IMR-90 (cell line): ENCODE measurements around the gene CCDC88C. TPM values are rescaled to one million over a fixed set of nuclear protein-coding genes. Genes with fewer than 3 reads are reported as not detected.

Source experiments
- ATAC-seq: fragments of 200-7000 bp; cut with Tn5 transposase; 2 replicates; pipeline ENCODE4 v1.9.1; 2020; ENCODE audit warnings: low read depth, mild to moderate bottlenecking, moderate library complexity
- BruUV-seq: library from RNA; stranded (reverse); fragments of 400-500 nt; replicated peaks from 2 replicates; lab custom pipeline; 2021; lab: Mats Ljungman, UMichigan
- CTCF ChIA-PET: fragments of 300-600 bp; formaldehyde crosslinking; extraction: SDS; loops from one replicate; lab custom pipeline; 2021; ENCODE audit warnings: antibody characterized with exemption; lab: Yijun Ruan, JAX
- POLR2A ChIA-PET: fragments of 300-600 bp; sonication (Branson Sonifier 250); formaldehyde crosslinking; loops from one replicate; lab custom pipeline; 2022; ENCODE audit warnings: antibody characterized with exemption; ENCODE audit not compliant: unreplicated experiment; lab: Charles Lee
- DNase-seq: peaks from one replicate; pipeline ENCODE4 v3.0.0; 2013
- H2AFZ ChIP-seq: replicated peaks from 2 replicates; pipeline ENCODE3; 2013; ENCODE audit warnings: low read length, mild to moderate bottlenecking; ENCODE audit not compliant: poor library complexity
- H2AK5ac ChIP-seq: 2 replicates; pipeline ENCODE4 v1.6.1; 2013; ENCODE audit warnings: low read depth, low read length, inconsistent platforms
- H2AK9ac ChIP-seq: replicated peaks from 2 replicates; pipeline ENCODE3; 2013; ENCODE audit warnings: mild to moderate bottlenecking, low read depth, low read length, moderate library complexity; ENCODE audit not compliant: poor library complexity
- H2BK120ac ChIP-seq: 2 replicates; pipeline ENCODE4 v1.6.1; 2013; ENCODE audit warnings: low read depth, low read length, inconsistent platforms
- H2BK15ac ChIP-seq: 3 replicates; pipeline ENCODE4 v1.6.1; 2013; ENCODE audit warnings: low read depth, low read length, inconsistent platforms
- H2BK20ac ChIP-seq: 2 replicates; pipeline ENCODE4 v1.6.1; 2013; ENCODE audit warnings: low read depth, mild to moderate bottlenecking, inconsistent platforms, low read length, moderate library complexity
- H2BK5ac ChIP-seq: 2 replicates; pipeline ENCODE4 v1.6.1; 2013; ENCODE audit warnings: mild to moderate bottlenecking, low read depth, low read length, inconsistent platforms; ENCODE audit not compliant: poor library complexity, severe bottlenecking
- H3K14ac ChIP-seq: replicated peaks from 2 replicates; pipeline ENCODE4 v1.6.1; 2013; ENCODE audit warnings: low read depth, low read length, inconsistent platforms
- H3K18ac ChIP-seq: 2 replicates; pipeline ENCODE4 v1.6.1; 2013; ENCODE audit warnings: low read depth, low read length, control low read depth
- H3K23ac ChIP-seq: 2 replicates; pipeline ENCODE4 v1.6.1; 2013; ENCODE audit warnings: low read depth, low read length, inconsistent platforms
- H3K27ac ChIP-seq: 2 replicates; pipeline ENCODE4 v1.5.1; 2013; ENCODE audit warnings: mild to moderate bottlenecking, control low read depth, low read length; ENCODE audit not compliant: insufficient read depth
- H3K27me3 ChIP-seq: 2 replicates; pipeline ENCODE4 v1.6.1; 2013; ENCODE audit warnings: low read length; ENCODE audit not compliant: control insufficient read depth, insufficient read depth
- H3K36me3 ChIP-seq: 2 replicates; pipeline ENCODE4 v1.6.1; 2013; ENCODE audit warnings: low read length, mixed read lengths; ENCODE audit not compliant: control insufficient read depth, insufficient read depth
- H3K4ac ChIP-seq: 2 replicates; pipeline ENCODE4 v1.6.1; 2013; ENCODE audit warnings: low read depth, low read length, inconsistent platforms
- H3K4me1 ChIP-seq: 2 replicates; pipeline ENCODE4 v1.6.1; 2013; ENCODE audit warnings: low read length, mixed read lengths; ENCODE audit not compliant: control insufficient read depth, insufficient read depth
- H3K4me2 ChIP-seq: 2 replicates; pipeline ENCODE4 v1.6.1; 2013; ENCODE audit warnings: low read depth, mild to moderate bottlenecking, control low read depth, low read length, moderate library complexity
- H3K4me3 ChIP-seq: 2 replicates; pipeline ENCODE4 v1.5.1; 2013; ENCODE audit warnings: low read depth, mild to moderate bottlenecking, control low read depth, low read length, moderate library complexity; ENCODE audit not compliant: insufficient read depth
- H3K56ac ChIP-seq: 2 replicates; pipeline ENCODE4 v1.6.1; 2013; ENCODE audit warnings: low read length, inconsistent platforms; ENCODE audit not compliant: insufficient read depth; ENCODE audit errors: extremely low read depth
- H3K79me1 ChIP-seq, 2 experiments: 2 replicates each; pipeline ENCODE4 v1.6.1; 2013; ENCODE audit warnings: low read length in 2 of 2, inconsistent platforms in 1 of 2, low read depth in 1 of 2
- H3K9ac ChIP-seq: 2 replicates; pipeline ENCODE4 v1.6.1; 2013; ENCODE audit warnings: low read depth, low read length, control low read depth
- H3K9me1 ChIP-seq: 2 replicates; pipeline ENCODE4 v1.6.1; 2013; ENCODE audit warnings: low read length, inconsistent platforms; ENCODE audit not compliant: insufficient read depth
- H3K9me3 ChIP-seq: 2 replicates; pipeline ENCODE4 v1.6.1; 2013; ENCODE audit warnings: low read length; ENCODE audit not compliant: control insufficient read depth, insufficient read depth
- H4K20me1 ChIP-seq: 2 replicates; pipeline ENCODE4 v1.6.1; 2013; ENCODE audit warnings: low read length, inconsistent platforms; ENCODE audit not compliant: insufficient read depth
- H4K5ac ChIP-seq: 2 replicates; pipeline ENCODE4 v1.6.1; 2013; ENCODE audit warnings: mild to moderate bottlenecking, low read depth, low read length, control low read depth
- H4K8ac ChIP-seq, 2 experiments: 2 replicates each; pipeline ENCODE4 v1.6.1; 2013; ENCODE audit warnings: low read depth in 2 of 2, low read length in 2 of 2, control low read depth in 1 of 2, inconsistent platforms in 1 of 2
- H4K91ac ChIP-seq: 2 replicates; pipeline ENCODE4 v1.6.1; 2013; ENCODE audit warnings: low read depth, low read length, inconsistent platforms; ENCODE audit not compliant: insufficient read depth
- CEBPB ChIP-seq: IDR thresholded peaks from 2 replicates; pipeline ENCODE4 v1.6.1; 2012; ENCODE audit warnings: low read depth, low read length, improper control_type of control experiment
- CHD1 ChIP-seq: IDR thresholded peaks from 2 replicates; pipeline ENCODE4 v1.6.1; 2012; ENCODE audit warnings: low read depth, low read length, improper control_type of control experiment
- ELK1 ChIP-seq: fragments of 150-350 bp; IDR thresholded peaks from 2 replicates; pipeline ENCODE4 v1.6.1; 2016; ENCODE audit warnings: low read depth, mild to moderate bottlenecking, low read length, moderate library complexity, borderline replicate concordance
- FOS ChIP-seq: fragments of 150-350 bp; IDR thresholded peaks from 2 replicates; pipeline ENCODE4 v1.6.1; 2016; ENCODE audit warnings: low read depth, low read length
- MAFK ChIP-seq: IDR thresholded peaks from 2 replicates; pipeline ENCODE4 v1.6.1; 2012; ENCODE audit warnings: low read depth, low read length, improper control_type of control experiment
- MXI1 ChIP-seq: IDR thresholded peaks from 2 replicates; pipeline ENCODE4 v1.6.1; 2012; ENCODE audit warnings: low read depth, mild to moderate bottlenecking, low read length, moderate library complexity, borderline replicate concordance
- NFE2L2 ChIP-seq: fragments of 150-350 bp; IDR thresholded peaks from 2 replicates; pipeline ENCODE4 v1.6.1; 2016; ENCODE audit warnings: low read depth, mild to moderate bottlenecking, low read length
- RAD21 ChIP-seq: IDR thresholded peaks from 2 replicates; pipeline ENCODE4 v1.6.1; 2012; ENCODE audit warnings: low read length, improper control_type of control experiment
- RCOR1 ChIP-seq: IDR thresholded peaks from 2 replicates; pipeline ENCODE4 v1.6.1; 2012; ENCODE audit warnings: mild to moderate bottlenecking, low read length, improper control_type of control experiment; ENCODE audit not compliant: insufficient replicate concordance
- SMC3 ChIP-seq: fragments of 150-350 bp; IDR thresholded peaks from 2 replicates; pipeline ENCODE4 v1.6.1; 2016; ENCODE audit warnings: low read depth, mild to moderate bottlenecking, antibody characterized with exemption, low read length, moderate library complexity
- WGBS, 2 experiments: methylation state at CpG; one replicate each; pipeline versions ENCODE4 v1.1.5 to v1.1.7; 2013; ENCODE audit warnings: missing lambda C conversion rate in 2 of 2; ENCODE audit not compliant: insufficient read length in 1 of 2; ENCODE audit errors: extremely low coverage in 2 of 2; 5-methylcytosine and 5-hydroxymethylcytosine counted together
- dilution Hi-C: fragments of 300-500 bp; cut with HindIII; formaldehyde crosslinking; loops from one replicate; pipeline ENCODE4 v1.14.3; 2018; ENCODE audit warnings: low sequenced_read_pairs; ENCODE audit not compliant: unreplicated experiment
- in situ Hi-C: fragments of 300-500 bp; cut with MboI; formaldehyde crosslinking; loops from 3 replicates; pipeline ENCODE4 v1.14.3; 2019; ENCODE audit warnings: low sequenced_read_pairs, inconsistent platforms, mixed read lengths
- intact Hi-C: fragments of 100-400 bp; cut with micrococcal nuclease; formaldehyde crosslinking; loops from 2 replicates; pipeline ENCODE4 v1.10.0; 2022
- polyA plus RNA-seq, 3 experiments: library from polyadenylated mRNA; depleted of rRNA; stranded (reverse); fragments of >200 nt; gene quantifications; 2 replicates each; pipeline ENCODE4 v1.2.3, GENCODE V29; 2012; ENCODE audit warnings: low replicate concordance in 1 of 3
- total RNA-seq: library from RNA; depleted of rRNA; stranded (reverse); fragments of >200 nt; gene quantifications from 2 replicates; pipeline ENCODE4 v1.2.3, GENCODE V29; 2012
- TF ChIP-seq, protein P1 (sequence below): conservative IDR thresholded peaks from 2 replicates; pipeline ENCODE4 v1.5.1; 2012; ENCODE audit warnings: mild to moderate bottlenecking, low read depth, low read length, improper control_type of control experiment

The CCDC88C gene
- total and polyA plus RNA-seq, 2 of the 4 experiments (the other 2 are of a cell fraction): 0.17 to 0.18 TPM

DNA sequence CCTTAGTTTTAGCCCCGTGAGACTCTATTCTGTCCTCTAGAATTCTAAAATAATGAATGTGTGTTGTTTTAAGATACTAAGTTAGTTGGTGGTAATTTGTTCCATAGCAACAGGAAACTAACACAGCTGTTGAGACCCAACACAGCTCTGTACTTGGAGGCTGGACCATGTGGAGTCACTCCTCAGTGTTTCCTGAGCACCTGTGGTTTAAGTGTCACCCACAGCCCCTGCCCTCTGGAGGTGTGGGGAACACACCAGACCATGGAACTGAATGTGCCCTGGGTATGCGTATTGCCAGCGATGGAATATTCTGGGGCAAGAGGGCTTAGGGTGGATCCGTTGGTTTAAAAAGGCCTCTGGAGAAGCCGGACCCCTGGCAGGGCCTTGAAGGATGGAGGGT, 156.5 kb downstream of the CCDC88C start:
- no peak overlapping the region for H2AFZ ChIP-seq
- dilution Hi-C loops: no loop called here
- no peak overlapping the region for H2BK5ac ChIP-seq
- H3K4me2 ChIP-seq: no peak overlapping the region
- no peak overlapping the region for H2BK20ac ChIP-seq
- H2AK9ac ChIP-seq: no peak overlapping the region
- H3K27ac ChIP-seq: no peak overlapping the region
- H2AK5ac ChIP-seq: no peak overlapping the region
- intact Hi-C loops: no loop called here
- H2BK15ac ChIP-seq: no peak overlapping the region
- no peak overlapping the region for H3K18ac ChIP-seq
- H3K4ac ChIP-seq: no peak overlapping the region
- H3K79me1 ChIP-seq: no peaks in the 10 kb centered on the region
- H3K9me3 ChIP-seq: peaks cover 3% of the 10 kb centered on the region; the same call in 1 of the 2 replicates
- no peak for TF ChIP-seq MXI1
- TF ChIP-seq MAFK: no peak
- TF ChIP-seq ELK1: no peak
- TF ChIP-seq SMC3: no peak
- no peak for TF ChIP-seq NFE2L2
- TF ChIP-seq RAD21: no peak
- TF ChIP-seq CEBPB: no peak
- TF ChIP-seq RCOR1: no peak
- TF ChIP-seq, protein P1, sequence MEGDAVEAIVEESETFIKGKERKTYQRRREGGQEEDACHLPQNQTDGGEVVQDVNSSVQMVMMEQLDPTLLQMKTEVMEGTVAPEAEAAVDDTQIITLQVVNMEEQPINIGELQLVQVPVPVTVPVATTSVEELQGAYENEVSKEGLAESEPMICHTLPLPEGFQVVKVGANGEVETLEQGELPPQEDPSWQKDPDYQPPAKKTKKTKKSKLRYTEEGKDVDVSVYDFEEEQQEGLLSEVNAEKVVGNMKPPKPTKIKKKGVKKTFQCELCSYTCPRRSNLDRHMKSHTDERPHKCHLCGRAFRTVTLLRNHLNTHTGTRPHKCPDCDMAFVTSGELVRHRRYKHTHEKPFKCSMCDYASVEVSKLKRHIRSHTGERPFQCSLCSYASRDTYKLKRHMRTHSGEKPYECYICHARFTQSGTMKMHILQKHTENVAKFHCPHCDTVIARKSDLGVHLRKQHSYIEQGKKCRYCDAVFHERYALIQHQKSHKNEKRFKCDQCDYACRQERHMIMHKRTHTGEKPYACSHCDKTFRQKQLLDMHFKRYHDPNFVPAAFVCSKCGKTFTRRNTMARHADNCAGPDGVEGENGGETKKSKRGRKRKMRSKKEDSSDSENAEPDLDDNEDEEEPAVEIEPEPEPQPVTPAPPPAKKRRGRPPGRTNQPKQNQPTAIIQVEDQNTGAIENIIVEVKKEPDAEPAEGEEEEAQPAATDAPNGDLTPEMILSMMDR: no peak
- no peak for TF ChIP-seq CHD1
- TF ChIP-seq FOS: no peak
- no peak overlapping the region for H3K23ac ChIP-seq
- ChIA-PET POLR2A (no interaction called here), CTCF (no interaction called here)
- no CpG with 5 or more reads among the region's 5 CpGs for WGBS, 2 experiments
- H3K36me3 ChIP-seq: no peaks in the 10 kb centered on the region
- H2BK120ac ChIP-seq: no peak overlapping the region
- DNase-seq: no peak
- no peaks in the 10 kb centered on the region for H3K9me1 ChIP-seq
- no peak overlapping the region for H4K91ac ChIP-seq
- H3K56ac ChIP-seq: no peak overlapping the region
- BruUV-seq: no TSS peak
- H4K20me1 ChIP-seq: no peaks in the 10 kb centered on the region
- no peak overlapping the region for H3K14ac ChIP-seq
- H3K4me3 ChIP-seq: no peak overlapping the region
- H4K8ac ChIP-seq: no peak overlapping the region
- no peak overlapping the region for H3K9ac ChIP-seq
- H3K4me1 ChIP-seq: no peaks in the 10 kb centered on the region; the same call in 1 of the 2 replicates
- peaks cover 29% of the 10 kb centered on the region for H3K27me3 ChIP-seq
- no peak for ATAC-seq
- in situ Hi-C loops: no loop called here
- no peak overlapping the region for H4K5ac ChIP-seq
